Smooth muscle cell (in vitro differentiated cells): ENCODE measurements around the gene PLD1. TPM values are rescaled to one million over a fixed set of nuclear protein-coding genes. Genes with fewer than 3 reads are reported as not detected.
A peak's percentile ranks its signal among the peaks of the same experiment; 100 is the strongest.

ENCODE experiments used
- DNase-seq: peaks from one replicate; lab custom pipeline; 2025; ENCODE audit not compliant: unreplicated experiment; lab: John Stamatoyannopoulos, UW
- H2AFZ ChIP-seq: fragments of 200-600 bp; sonication (generic); 2 replicates; pipeline ENCODE4 v1.6.0; 2016; ENCODE audit warnings: antibody characterized with exemption, low read depth, mild to moderate bottlenecking
- H3F3A ChIP-seq: fragments of 200-600 bp; sonication (generic); 2 replicates; pipeline ENCODE4 v1.6.0; 2017; ENCODE audit warnings: antibody characterized with exemption, low read depth
- H3K27ac ChIP-seq: fragments of 200-600 bp; sonication (generic); 2 replicates; pipeline ENCODE4 v1.5.1; 2016; ENCODE audit warnings: low read depth, mild to moderate bottlenecking
- H3K27me3 ChIP-seq: fragments of 200-600 bp; sonication (generic); 2 replicates; pipeline ENCODE4 v1.6.1; 2016; ENCODE audit warnings: low read depth, mild to moderate bottlenecking
- H3K36me3 ChIP-seq: fragments of 200-600 bp; sonication (generic); 2 replicates; pipeline ENCODE4 v1.5.1; 2016; ENCODE audit warnings: low read depth
- H3K4me1 ChIP-seq: fragments of 200-600 bp; sonication (generic); 2 replicates; pipeline ENCODE4 v1.5.1; 2016; ENCODE audit warnings: low read depth
- H3K4me2 ChIP-seq: fragments of 200-600 bp; sonication (generic); 2 replicates; pipeline ENCODE4 v1.6.0; 2016; ENCODE audit warnings: mild to moderate bottlenecking
- H3K4me3 ChIP-seq: fragments of 200-600 bp; sonication (generic); 2 replicates; pipeline ENCODE4 v1.5.1; 2016; ENCODE audit warnings: mild to moderate bottlenecking
- H3K79me2 ChIP-seq: fragments of 200-600 bp; sonication (generic); 2 replicates; pipeline ENCODE4 v1.6.0; 2016; ENCODE audit warnings: low read depth, mild to moderate bottlenecking
- H3K9ac ChIP-seq: fragments of 200-600 bp; sonication (generic); 2 replicates; pipeline ENCODE4 v1.6.0; 2016; ENCODE audit warnings: low read depth
- H3K9me3 ChIP-seq: fragments of 200-600 bp; sonication (generic); replicated peaks from 2 replicates; pipeline ENCODE4 v1.5.1; 2016; ENCODE audit warnings: low read depth
- H4K20me1 ChIP-seq: fragments of 200-600 bp; sonication (generic); 2 replicates; pipeline ENCODE4 v1.6.0; 2016; ENCODE audit warnings: low read depth
- WGBS: methylation state at CpG from one replicate; pipeline ENCODE4 v1.1.7; 2016; ENCODE audit warnings: low lambda C conversion rate; 5-methylcytosine and 5-hydroxymethylcytosine counted together
- polyA plus RNA-seq: library from polyadenylated mRNA; unstranded; fragments of >200 nt; fragmentation: Nextera tagmentation; extraction: Ambion mirVana; gene quantifications from 2 replicates; pipeline ENCODE4 v1.2.1, GENCODE V29; 2016
- total RNA-seq: library from RNA; depleted of rRNA; stranded (reverse); fragments of >200 nt; gene quantifications from 2 replicates; pipeline ENCODE4 v1.2.3, GENCODE V29; 2014
- TF ChIP-seq, protein P1 (sequence below): fragments of 200-600 bp; sonication (generic); IDR thresholded peaks from 2 replicates; pipeline ENCODE4 v1.5.1; 2017; ENCODE audit warnings: borderline replicate concordance, mild to moderate bottlenecking, antibody characterized with exemption; ENCODE audit not compliant: insufficient read depth, poor library complexity, severe bottlenecking

Gene PLD1
- total and polyA plus RNA-seq, 2 experiments from 2014 or later = 15.2 to 36.1 TPM

DNA sequence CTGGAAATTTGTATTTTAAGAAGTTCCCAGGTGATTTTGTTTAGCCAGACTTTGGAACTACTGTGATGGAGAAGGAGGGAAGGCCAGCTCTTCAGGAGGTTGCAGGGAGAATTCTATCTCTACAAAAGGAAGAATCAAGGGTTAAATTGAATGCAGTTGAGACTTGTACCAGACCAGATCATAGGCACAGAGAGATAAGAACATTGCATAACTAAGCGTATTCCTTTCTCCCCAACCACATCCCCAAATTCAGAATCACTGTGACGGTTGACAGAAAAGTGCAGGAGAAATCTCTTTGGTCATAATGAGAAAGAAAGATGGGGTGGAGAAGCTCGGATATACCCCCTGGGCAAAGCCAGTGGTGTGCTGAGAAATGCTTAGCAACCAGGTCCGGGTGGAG is 7.2 kb downstream of the PLD1 start:
- Histone ChIP-seq H4K20me1 (no peaks in the 10 kb centered on the region), H3K27ac (peak overlapping the region; percentile 77), H3K4me3 (no peak overlapping the region), H2AFZ (no peak overlapping the region), H3K4me2 (no peak overlapping the region), H3K9ac (no peak overlapping the region), H3K27me3 (no peaks in the 10 kb centered on the region), H3K4me1 (no peaks in the 10 kb centered on the region), H3K9me3 (no peaks in the 10 kb centered on the region), H3K79me2 (peaks cover 94% of the 10 kb centered on the region), H3F3A (no peaks in the 10 kb centered on the region), H3K36me3 (no peaks in the 10 kb centered on the region)
- 77% methylated on average over 4 of the region's 4 CpGs for WGBS
- TF ChIP-seq, protein P1, sequence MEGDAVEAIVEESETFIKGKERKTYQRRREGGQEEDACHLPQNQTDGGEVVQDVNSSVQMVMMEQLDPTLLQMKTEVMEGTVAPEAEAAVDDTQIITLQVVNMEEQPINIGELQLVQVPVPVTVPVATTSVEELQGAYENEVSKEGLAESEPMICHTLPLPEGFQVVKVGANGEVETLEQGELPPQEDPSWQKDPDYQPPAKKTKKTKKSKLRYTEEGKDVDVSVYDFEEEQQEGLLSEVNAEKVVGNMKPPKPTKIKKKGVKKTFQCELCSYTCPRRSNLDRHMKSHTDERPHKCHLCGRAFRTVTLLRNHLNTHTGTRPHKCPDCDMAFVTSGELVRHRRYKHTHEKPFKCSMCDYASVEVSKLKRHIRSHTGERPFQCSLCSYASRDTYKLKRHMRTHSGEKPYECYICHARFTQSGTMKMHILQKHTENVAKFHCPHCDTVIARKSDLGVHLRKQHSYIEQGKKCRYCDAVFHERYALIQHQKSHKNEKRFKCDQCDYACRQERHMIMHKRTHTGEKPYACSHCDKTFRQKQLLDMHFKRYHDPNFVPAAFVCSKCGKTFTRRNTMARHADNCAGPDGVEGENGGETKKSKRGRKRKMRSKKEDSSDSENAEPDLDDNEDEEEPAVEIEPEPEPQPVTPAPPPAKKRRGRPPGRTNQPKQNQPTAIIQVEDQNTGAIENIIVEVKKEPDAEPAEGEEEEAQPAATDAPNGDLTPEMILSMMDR = no peak
- no peak for DNase-seq

DNA sequence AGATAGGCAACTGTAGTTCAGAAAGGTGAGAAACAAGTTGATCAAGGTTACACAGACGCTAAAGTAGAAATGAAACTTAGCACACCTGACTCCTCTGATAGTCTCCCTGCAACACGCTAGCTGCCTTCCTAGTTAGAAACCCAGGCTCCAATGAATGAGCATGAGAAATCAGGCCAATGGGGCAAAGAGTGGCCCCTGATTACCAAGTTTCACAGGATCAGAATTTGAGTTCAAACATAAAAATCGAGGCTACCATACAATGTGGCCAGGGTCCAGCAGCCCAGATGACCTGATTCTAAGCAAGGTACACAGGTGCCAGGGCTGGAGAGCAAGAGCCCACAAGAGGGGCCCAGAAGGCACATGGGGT is 7.7 kb downstream of the PLD1 start:
- no peaks in the 10 kb centered on the region for H3K9me3 ChIP-seq
- H3K79me2 ChIP-seq = peaks cover 94% of the 10 kb centered on the region
- H3K27ac ChIP-seq = peak overlapping the region; percentile 77
- TF ChIP-seq, protein P1 = no peak
- H4K20me1 ChIP-seq = no peaks in the 10 kb centered on the region
- no peak for DNase-seq
- peak overlapping the region; percentile 1 for H3K4me2 ChIP-seq
- H3K9ac ChIP-seq = peak overlapping the region; percentile 32
- H2AFZ ChIP-seq = no peak overlapping the region
- no peaks in the 10 kb centered on the region for H3K36me3 ChIP-seq
- H3K4me3 ChIP-seq = no peak overlapping the region
- no peaks in the 10 kb centered on the region for H3K4me1 ChIP-seq
- no peaks in the 10 kb centered on the region for H3F3A ChIP-seq
- H3K27me3 ChIP-seq = no peaks in the 10 kb centered on the region
- 85% methylated on average over 3 of the region's 3 CpGs for WGBS

GRCh38 chr3:171801738-171802589 is 8.3 kb downstream of the PLD1 start:
- TF ChIP-seq, protein P1 = no peak
- Histone ChIP-seq H4K20me1 (no peaks in the 10 kb centered on the region), H3K36me3 (no peaks in the 10 kb centered on the region), H3K27me3 (no peaks in the 10 kb centered on the region), H3K4me2 (peak overlapping the region; percentile 1), H3K9ac (peak overlapping the region; percentile 32), H3K79me2 (peaks cover 94% of the 10 kb centered on the region), H3K4me3 (no peak overlapping the region), H3K4me1 (no peaks in the 10 kb centered on the region), H3K9me3 (no peaks in the 10 kb centered on the region), H3F3A (no peaks in the 10 kb centered on the region), H2AFZ (no peak overlapping the region), H3K27ac (peak overlapping the region; percentile 77)
- no peak for DNase-seq
- WGBS = 77% methylated on average over 4 of the region's 4 CpGs

- 93% methylated on average over 1 of the region's 1 CpG for WGBS
Measured at GRCh38 chr3:171799501-171799900, 10.8 kb downstream of the PLD1 start.

More at GRCh38 chr3:171799501-171799900, 10.8 kb downstream of the PLD1 start:
- Histone ChIP-seq H3K4me1 (no peaks in the 10 kb centered on the region), H3K9ac (no peak overlapping the region), H3K27ac (no peak overlapping the region), H2AFZ (no peak overlapping the region), H3K27me3 (no peaks in the 10 kb centered on the region), H4K20me1 (no peaks in the 10 kb centered on the region), H3K9me3 (no peaks in the 10 kb centered on the region), H3F3A (no peaks in the 10 kb centered on the region), H3K79me2 (peaks cover 98% of the 10 kb centered on the region), H3K36me3 (no peaks in the 10 kb centered on the region), H3K4me3 (no peak overlapping the region), H3K4me2 (no peak overlapping the region)
- TF ChIP-seq, protein P1 = no peak
- no peak for DNase-seq
